GM23248 (cell line): ENCODE results near the gene PEX14.

Experiments
- EZH2 ChIP-seq: fragments of 200-600 bp; sonication (generic); IDR thresholded peaks from 2 replicates; pipeline ENCODE4 v1.6.1; 2018; ENCODE audit warnings: antibody characterized with exemption, mild to moderate bottlenecking; ENCODE audit not compliant: insufficient read depth, poor library complexity, severe bottlenecking
- EZH2phosphoT487 ChIP-seq: fragments of 200-600 bp; sonication (generic); IDR thresholded peaks from 2 replicates; pipeline ENCODE4 v1.6.1; 2018; ENCODE audit warnings: antibody characterized with exemption, moderate library complexity, mild to moderate bottlenecking, low read depth; ENCODE audit not compliant: insufficient read depth

DNA sequence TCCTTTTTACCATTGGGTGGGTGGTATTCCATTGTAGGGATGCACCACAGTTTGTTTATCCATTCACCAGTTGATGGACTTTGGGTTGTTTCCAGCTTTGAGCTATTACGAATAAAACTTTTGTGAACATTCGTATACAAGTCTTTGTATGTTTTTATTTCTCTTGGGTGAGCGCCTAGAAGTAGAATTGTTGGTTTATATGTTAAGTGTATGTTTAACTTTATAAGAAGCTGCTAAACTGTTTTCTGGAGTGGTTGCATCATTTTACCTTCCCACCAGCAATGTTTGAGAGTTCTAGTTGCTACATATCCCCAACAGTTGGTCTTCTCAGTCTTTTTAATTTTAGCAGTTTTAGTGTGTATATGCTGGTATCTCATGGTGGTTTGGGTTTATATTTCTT lies 132.5 kb downstream of the PEX14 start:
- TF ChIP-seq EZH2phosphoT487 (no peak), EZH2 (no peak)
